Endothelial cell of umbilical vein (primary cell): ENCODE measurements around the gene CPT1A.

ENCODE experiments used
- EZH2 ChIP-seq: IDR thresholded peaks from 2 replicates; pipeline ENCODE4 v1.6.1; 2012; ENCODE audit warnings: borderline replicate concordance, low read depth, mild to moderate bottlenecking, moderate library complexity, low read length, inconsistent platforms; ENCODE audit not compliant: severe bottlenecking
- FOS ChIP-seq: IDR thresholded peaks from 2 replicates; pipeline ENCODE4 v1.6.1; 2011; ENCODE audit warnings: mild to moderate bottlenecking, low read length, moderate library complexity, borderline replicate concordance; ENCODE audit not compliant: insufficient read depth
- JUN ChIP-seq: IDR thresholded peaks from 2 replicates; pipeline ENCODE4 v1.6.1; 2011; ENCODE audit warnings: borderline replicate concordance, low read depth; ENCODE audit not compliant: insufficient read length, insufficient read depth
- MYC ChIP-seq: IDR thresholded peaks from one replicate; pipeline ENCODE4 v1.6.1; 2011; ENCODE audit warnings: mild to moderate bottlenecking, low read depth, low read length
- POLR2A ChIP-seq: IDR thresholded peaks from 2 replicates; pipeline ENCODE4 v1.6.1; 2012; ENCODE audit warnings: low read depth, mild to moderate bottlenecking, control low read depth, low read length
- POLR2AphosphoS5 ChIP-seq: IDR thresholded peaks from 2 replicates; pipeline ENCODE4 v1.6.1; 2012; ENCODE audit warnings: low read depth, mild to moderate bottlenecking, control low read depth, low read length, moderate library complexity; ENCODE audit not compliant: insufficient read depth
- TF ChIP-seq, protein P1 (sequence below), 2 donors: IDR thresholded peaks; 1 replicate in 1 of 2; 2 replicates in 1 of 2; pipeline ENCODE4 v1.5.1; 2011; ENCODE audit warnings: low read length in 2 of 2, mild to moderate bottlenecking in 2 of 2, moderate library complexity in 2 of 2, control low read depth in 1 of 2, inconsistent platforms in 1 of 2, low read depth in 1 of 2; ENCODE audit not compliant: insufficient read depth in 1 of 2; ENCODE audit errors: extremely low read depth in 1 of 2
- TF ChIP-seq, protein P2 (sequence below): IDR thresholded peaks from 2 replicates; pipeline ENCODE4 v1.6.1; 2011; ENCODE audit not compliant: insufficient read depth, insufficient read length

DNA sequence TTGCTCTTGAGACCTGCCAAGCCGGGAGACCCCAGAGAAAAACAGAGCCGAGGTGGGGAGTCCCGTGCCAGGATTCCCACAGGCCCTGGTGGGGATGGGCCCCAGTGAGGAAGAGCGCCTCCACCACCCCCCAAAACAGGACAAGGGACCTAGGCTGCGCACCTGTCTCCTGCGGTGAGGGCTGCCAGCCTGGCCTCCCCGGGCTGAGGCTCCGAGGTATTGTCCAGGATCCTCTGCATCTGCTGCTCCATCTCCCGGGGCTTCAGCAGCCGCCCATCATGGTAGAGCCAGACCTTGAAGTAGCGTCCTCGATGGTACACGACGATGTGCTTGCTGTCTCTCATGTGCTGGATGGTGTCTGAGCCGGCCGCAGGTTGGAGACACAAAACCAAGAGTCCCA is 57.1 kb downstream of the CPT1A start:
- TF ChIP-seq, protein P1, sequence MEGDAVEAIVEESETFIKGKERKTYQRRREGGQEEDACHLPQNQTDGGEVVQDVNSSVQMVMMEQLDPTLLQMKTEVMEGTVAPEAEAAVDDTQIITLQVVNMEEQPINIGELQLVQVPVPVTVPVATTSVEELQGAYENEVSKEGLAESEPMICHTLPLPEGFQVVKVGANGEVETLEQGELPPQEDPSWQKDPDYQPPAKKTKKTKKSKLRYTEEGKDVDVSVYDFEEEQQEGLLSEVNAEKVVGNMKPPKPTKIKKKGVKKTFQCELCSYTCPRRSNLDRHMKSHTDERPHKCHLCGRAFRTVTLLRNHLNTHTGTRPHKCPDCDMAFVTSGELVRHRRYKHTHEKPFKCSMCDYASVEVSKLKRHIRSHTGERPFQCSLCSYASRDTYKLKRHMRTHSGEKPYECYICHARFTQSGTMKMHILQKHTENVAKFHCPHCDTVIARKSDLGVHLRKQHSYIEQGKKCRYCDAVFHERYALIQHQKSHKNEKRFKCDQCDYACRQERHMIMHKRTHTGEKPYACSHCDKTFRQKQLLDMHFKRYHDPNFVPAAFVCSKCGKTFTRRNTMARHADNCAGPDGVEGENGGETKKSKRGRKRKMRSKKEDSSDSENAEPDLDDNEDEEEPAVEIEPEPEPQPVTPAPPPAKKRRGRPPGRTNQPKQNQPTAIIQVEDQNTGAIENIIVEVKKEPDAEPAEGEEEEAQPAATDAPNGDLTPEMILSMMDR (IDR thresholded peaks at IDR 0.05; ENCODE audit: extremely low read depth in 1 of 2, insufficient read depth in 1 of 2, low read depth in 1 of 2, low read length in 2 of 2): no peak
- TF ChIP-seq EZH2 (no peak), POLR2A (no peak), MYC (no peak), POLR2AphosphoS5 (no peak), JUN (no peak), FOS (no peak)
- TF ChIP-seq, protein P2, sequence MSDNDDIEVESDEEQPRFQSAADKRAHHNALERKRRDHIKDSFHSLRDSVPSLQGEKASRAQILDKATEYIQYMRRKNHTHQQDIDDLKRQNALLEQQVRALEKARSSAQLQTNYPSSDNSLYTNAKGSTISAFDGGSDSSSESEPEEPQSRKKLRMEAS: no peak
